HepG2 (cell line): ENCODE results near the gene THAP2. TPM values are rescaled to one million over a fixed set of nuclear protein-coding genes. Genes with fewer than 3 reads are reported as not detected.

Experiments
- ASH2L ChIP-seq: fragments of 300-600, 200-600 bp; sonication (generic); IDR thresholded peaks from 2 replicates; pipeline ENCODE4 v1.7.0; 2017; ENCODE audit warnings: low read depth, mild to moderate bottlenecking, moderate library complexity, mixed read lengths, low read length; ENCODE audit not compliant: insufficient read length
- ATAD3A ChIP-seq: sonication (generic); formaldehyde crosslinking; IDR thresholded peaks from 2 replicates; pipeline ENCODE4 v1.4.0; 2020; ENCODE audit warnings: missing genetic modification reagents
- BRD4 ChIP-seq: sonication (generic); formaldehyde crosslinking; IDR thresholded peaks from 2 replicates; pipeline ENCODE4 v1.4.0; 2020; ENCODE audit warnings: missing genetic modification reagents
- E2F2 ChIP-seq: sonication (generic); formaldehyde crosslinking; IDR thresholded peaks from 2 replicates; pipeline ENCODE4 v1.4.0; 2020; ENCODE audit warnings: missing genetic modification reagents, borderline replicate concordance
- GMEB2 ChIP-seq: IDR thresholded peaks from 2 replicates; pipeline ENCODE4 v1.6.1; 2016; ENCODE audit warnings: missing biosample characterization, missing genetic modification reagents, low read depth
- GZF1 ChIP-seq: sonication (generic); formaldehyde crosslinking; IDR thresholded peaks from 2 replicates; pipeline ENCODE4 v1.5.1; 2020; ENCODE audit warnings: mild to moderate bottlenecking, missing genetic modification reagents
- HCFC1 ChIP-seq: fragments of 150-350 bp; IDR thresholded peaks from 2 replicates; pipeline ENCODE4 v1.6.1; 2014; ENCODE audit warnings: low read depth, low read length
- HINFP ChIP-seq: sonication (generic); formaldehyde crosslinking; IDR thresholded peaks from 2 replicates; pipeline ENCODE4 v1.4.0; 2020; ENCODE audit warnings: low read depth, mild to moderate bottlenecking, missing genetic modification reagents
- HMG20A ChIP-seq: IDR thresholded peaks from 2 replicates; pipeline ENCODE4 v1.6.1; 2016; ENCODE audit warnings: borderline replicate concordance
- HNF4A ChIP-seq: sonication (generic); formaldehyde crosslinking; IDR thresholded peaks from 2 replicates; pipeline ENCODE4 v1.4.0; 2020; ENCODE audit warnings: missing genetic modification reagents
- MED13 ChIP-seq: sonication (generic); formaldehyde crosslinking; IDR thresholded peaks from 2 replicates; pipeline ENCODE4 v1.5.0; 2020; ENCODE audit warnings: missing genetic modification reagents
- NR2F2 ChIP-seq: IDR thresholded peaks from 2 replicates; pipeline ENCODE4 v1.6.1; 2012; ENCODE audit warnings: low read depth, inconsistent platforms, borderline replicate concordance
- PRPF4 ChIP-seq: fragments of 200-400 bp; formaldehyde crosslinking; IDR thresholded peaks from 2 replicates; pipeline ENCODE4 v1.6.1; 2016; ENCODE audit warnings: low read length, low read depth; ENCODE audit not compliant: poor library complexity, severe bottlenecking
- TEAD3 ChIP-seq: optimal IDR thresholded peaks from 2 replicates; pipeline ENCODE3; 2016; ENCODE audit warnings: borderline replicate concordance
- TRIM22 ChIP-seq: fragments of 450-650 bp; IDR thresholded peaks from 2 replicates; pipeline ENCODE4 v1.6.1; 2017
- XRCC5 ChIP-seq: fragments of 200-400 bp; formaldehyde crosslinking; optimal IDR thresholded peaks from 2 replicates; pipeline ENCODE3; 2017; ENCODE audit warnings: mild to moderate bottlenecking, low read length
- ZBTB34 ChIP-seq: sonication (generic); formaldehyde crosslinking; IDR thresholded peaks from 2 replicates; pipeline ENCODE4 v1.8.0; 2022; ENCODE audit warnings: mild to moderate bottlenecking, missing genetic modification reagents
- ZC3H4 ChIP-seq: sonication (generic); formaldehyde crosslinking; IDR thresholded peaks from 2 replicates; pipeline ENCODE4 v1.4.0; 2020; ENCODE audit warnings: missing genetic modification reagents, borderline replicate concordance
- ZFP36L2 ChIP-seq: sonication (generic); formaldehyde crosslinking; IDR thresholded peaks from 2 replicates; pipeline ENCODE4 v1.4.0; 2020; ENCODE audit warnings: missing genetic modification reagents
- ZMYM3 ChIP-seq: sonication (generic); formaldehyde crosslinking; IDR thresholded peaks from 2 replicates; pipeline ENCODE4 v1.5.1; 2020; ENCODE audit warnings: mild to moderate bottlenecking, missing genetic modification reagents
- ZNF572 ChIP-seq: sonication (generic); formaldehyde crosslinking; IDR thresholded peaks from 2 replicates; pipeline ENCODE4 v1.5.1; 2020; ENCODE audit warnings: mild to moderate bottlenecking, missing genetic modification reagents
- ZNF704 ChIP-seq: sonication (generic); formaldehyde crosslinking; IDR thresholded peaks from 2 replicates; pipeline ENCODE4 v1.8.1; 2023; ENCODE audit warnings: mild to moderate bottlenecking, inconsistent platforms, moderate library complexity, missing genetic modification reagents, borderline replicate concordance
- ZNF883 ChIP-seq: sonication (generic); formaldehyde crosslinking; IDR thresholded peaks from 2 replicates; pipeline ENCODE4 v1.5.1; 2020; ENCODE audit warnings: mild to moderate bottlenecking, missing genetic modification reagents; ENCODE audit errors: not compliant biosample characterization
- polyA plus RNA-seq, 8 experiments: library from polyadenylated mRNA; depleted of rRNA in 3 of 8; stranded (reverse) in 7 of 8; unstranded in 1 of 8; fragments of >200 nt; fragmentation: Illumina TruSeq in 4 of 8; extraction: Trizol in 4 of 8; gene quantifications; 2 replicates each; pipeline versions ENCODE4 v1.2.1 to v1.2.3, GENCODE V29; 2011 to 2016; ENCODE audit warnings: low read depth in 4 of 8, missing spikeins in 1 of 8, mixed read lengths in 1 of 8; ENCODE audit not compliant: insufficient read depth in 1 of 8
- total RNA-seq, 5 experiments: library from RNA; depleted of rRNA; stranded (reverse); fragments of >200 nt; fragmentation: Illumina TruSeq; extraction: Trizol; gene quantifications; 2 replicates each; pipeline ENCODE4 v1.2.3, GENCODE V29; 2016; ENCODE audit warnings: low read depth in 1 of 5

The THAP2 gene
- total and polyA plus RNA-seq, 2 of the 13 experiments (the other 11 are each of a cell fraction or from before 2014, with no cell fraction given): 5.2 to 6.2 TPM

GRCh38 chr12:71662849-71663560 lies 1.1 kb upstream of the THAP2 start (continued):
- TF ChIP-seq E2F2 (no peak), ZNF883 (CRISPR knock-in tag) (peak; percentile 19), HMG20A (CRISPR knock-in tag) (no peak), HCFC1 (no peak), ATAD3A (CRISPR knock-in tag) (no peak), BRD4 (CRISPR knock-in tag) (0 out of 2 replicates have a peak, but pooled peaks have one; percentile 19), ZFP36L2 (CRISPR knock-in tag) (no peak), ZNF704 (CRISPR knock-in tag) (no peak), ZNF572 (CRISPR knock-in tag) (no peak), ZC3H4 (CRISPR knock-in tag) (no peak), ZBTB34 (CRISPR knock-in tag) (no peak), HINFP (CRISPR knock-in tag) (no peak), GMEB2 (CRISPR knock-in tag) (no peak), NR2F2 (no peak), TRIM22 (no peak), TEAD3 (no peak), ASH2L (peak; percentile 64), MED13 (CRISPR knock-in tag) (no peak), PRPF4 (no peak), XRCC5 (peak; percentile 41), HNF4A (CRISPR knock-in tag) (no peak), ZMYM3 (CRISPR knock-in tag) (no peak), GZF1 (no peak)
